ENCODE measurements around the gene SGPP2. TPM values are rescaled to one million over a fixed set of nuclear protein-coding genes. Genes with fewer than 3 reads are reported as not detected.

Gene SGPP2
- total and polyA plus RNA-seq, 7 donors = 0.06 to 0.29 (median 0.10) TPM; not detected in 2

GRCh38 chr2:222418739-222419138 is 5.6 kb upstream of the SGPP2 start:
- Histone ChIP-seq H3K9me3 (no peaks in the 10 kb centered on the region), H3K4me1 (no peaks in the 10 kb centered on the region), H3K27me3 (ENCODE audit: insufficient read depth in 3 of 3, low read length in 2 of 3) (peaks cover 0 to 12% (median 0%) of the 10 kb centered on the region in 3 donors), H3K4me3 (no peak overlapping the region), H3K36me3 (ENCODE audit: insufficient read depth in 1 of 2, low read depth in 1 of 2) (no peaks in the 10 kb centered on the region), H3K27ac (no peak overlapping the region)
- DNase-seq = no peak
- no peak for TF ChIP-seq CTCF (IDR thresholded peaks at IDR 0.05)
- intact Hi-C loops (cut with DNase I) = no loop called here
- ATAC-seq = no peak

- intact Hi-C loops (cut with DNase I) = no loop called here
- no peak overlapping the region for H3K4me3 ChIP-seq
- H3K9me3 ChIP-seq = no peaks in the 10 kb centered on the region
- 57 to 62% (median 59%) methylated on average over 1 of the region's 1 CpG for WGBS, 3 donors
- H3K27me3 ChIP-seq (ENCODE audit: insufficient read depth in 3 of 3, low read length in 2 of 3) = peaks cover 0 to 30% (median 8%) of the 10 kb centered on the region in 3 donors
- no peak for DNase-seq
- H3K4me1 ChIP-seq = no peaks in the 10 kb centered on the region
- no peak for ATAC-seq
- H3K27ac ChIP-seq = no peak overlapping the region
- H3K36me3 ChIP-seq (ENCODE audit: insufficient read depth in 1 of 2, low read depth in 1 of 2) = no peaks in the 10 kb centered on the region
- TF ChIP-seq CTCF (IDR thresholded peaks at IDR 0.05) = no peak
These were observed 3.8 kb upstream of the SGPP2 start for GRCh38 chr2:222420508-222420907.

GRCh38 chr2:222421626-222422025 is 2.7 kb upstream of the SGPP2 start:
- no peaks in the 10 kb centered on the region for H3K9me3 ChIP-seq
- H3K4me1 ChIP-seq = no peaks in the 10 kb centered on the region
- no peak for TF ChIP-seq CTCF (IDR thresholded peaks at IDR 0.05)
- H3K27me3 ChIP-seq (ENCODE audit: insufficient read depth in 3 of 3, low read length in 2 of 3) = peaks cover 0 to 32% (median 8%) of the 10 kb centered on the region in 3 donors
- no peak overlapping the region for H3K27ac ChIP-seq
- no peaks in the 10 kb centered on the region for H3K36me3 ChIP-seq (ENCODE audit: insufficient read depth in 1 of 2, low read depth in 1 of 2)
- intact Hi-C loops (cut with DNase I) = no loop called here
- WGBS, 3 donors = 67 to 85% (median 80%) methylated on average over 1 of the region's 1 CpG
- ATAC-seq (no peak), DNase-seq (no peak)
- no peak overlapping the region for H3K4me3 ChIP-seq

GRCh38 chr2:222423186-222423585 is 1.2 kb upstream of the SGPP2 start:
- ATAC-seq = no peak
- DNase-seq = no peak
- Histone ChIP-seq H3K4me1 (no peaks in the 10 kb centered on the region), H3K36me3 (ENCODE audit: insufficient read depth in 1 of 2, low read depth in 1 of 2) (no peaks in the 10 kb centered on the region), H3K4me3 (no peak overlapping the region), H3K27ac (no peak overlapping the region), H3K9me3 (no peaks in the 10 kb centered on the region), H3K27me3 (ENCODE audit: insufficient read depth in 3 of 3, low read length in 2 of 3) (peaks cover 0 to 32% (median 8%) of the 10 kb centered on the region in 3 donors)
- intact Hi-C loops (cut with DNase I) = no loop called here
- TF ChIP-seq CTCF (IDR thresholded peaks at IDR 0.05) = no peak
- 71 to 86% (median 83%) methylated on average over 3 of the region's 3 CpGs for WGBS, 3 donors

- ATAC-seq (no peak), DNase-seq (no peak)
- 32 to 40% (median 36%) methylated on average over 21 to 23 of the region's 23 CpGs for WGBS, 3 donors
- Histone ChIP-seq H3K4me1 (no peaks in the 10 kb centered on the region), H3K36me3 (ENCODE audit: insufficient read depth in 1 of 2, low read depth in 1 of 2) (no peaks in the 10 kb centered on the region), H3K27me3 (ENCODE audit: insufficient read depth in 3 of 3, low read length in 2 of 3) (peaks cover 0 to 32% (median 8%) of the 10 kb centered on the region in 3 donors), H3K27ac (no peak overlapping the region), H3K4me3 (peak overlapping the region; percentile 68), H3K9me3 (no peaks in the 10 kb centered on the region)
- no peak for TF ChIP-seq CTCF (IDR thresholded peaks at IDR 0.05)
- intact Hi-C loops (cut with DNase I) = no loop called here
These were observed 589 bp upstream of the SGPP2 start for GRCh38 chr2:222423632-222424275.

Data from psoas muscle (tissue), 8 donors.